NCI-H2107 treated with DMSO at 0.1 percent for 48 hours (cell line): ENCODE measurements around the gene METTL2B.
"Not testable (repeated sequence)": the region's sequence is repeated elsewhere in the genome, so short reads cannot be mapped to it uniquely, and the experiment has no call there.

Experiments
- DNase-seq: peaks from one replicate; lab custom pipeline; 2025; ENCODE audit not compliant: unreplicated experiment; lab: John Stamatoyannopoulos, UW

METTL2B gene

GRCh38 chr7:128454808-128455542, 21.6 kb upstream of the METTL2B start:
- DNase-seq: no peak

GRCh38 chr7:128455543-128456254, 20.8 kb upstream of the METTL2B start, which contains the start of gene HILPDA:
Gene HILPDA (plus strand): TSS chr7:128455878. CDS start chr7:128457269, 1,391 bp downstream.
- DNase-seq: peak; percentile 87

GRCh38 chr7:128456255-128456725, 20.3 kb upstream of the METTL2B start:
- peak; percentile 25 for DNase-seq

DNA sequence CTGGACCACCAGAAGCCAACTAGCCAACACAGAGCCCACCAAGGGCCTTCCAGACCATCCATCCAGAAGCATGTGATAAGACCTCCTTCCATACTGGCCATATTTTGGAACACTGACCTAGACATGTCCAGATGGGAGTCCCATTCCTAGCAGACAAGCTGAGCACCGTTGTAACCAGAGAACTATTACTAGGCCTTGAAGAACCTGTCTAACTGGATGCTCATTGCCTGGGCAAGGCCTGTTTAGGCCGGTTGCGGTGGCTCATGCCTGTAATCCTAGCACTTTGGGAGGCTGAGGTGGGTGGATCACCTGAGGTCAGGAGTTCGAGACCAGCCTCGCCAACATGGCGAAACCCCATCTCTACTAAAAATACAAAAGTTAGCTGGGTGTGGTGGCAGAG, 19.2 kb upstream of the METTL2B start:
- not testable (repeated sequence) for DNase-seq

GRCh38 chr7:128458956-128459355, 17.6 kb upstream of the METTL2B start:
- no peak for DNase-seq

DNA sequence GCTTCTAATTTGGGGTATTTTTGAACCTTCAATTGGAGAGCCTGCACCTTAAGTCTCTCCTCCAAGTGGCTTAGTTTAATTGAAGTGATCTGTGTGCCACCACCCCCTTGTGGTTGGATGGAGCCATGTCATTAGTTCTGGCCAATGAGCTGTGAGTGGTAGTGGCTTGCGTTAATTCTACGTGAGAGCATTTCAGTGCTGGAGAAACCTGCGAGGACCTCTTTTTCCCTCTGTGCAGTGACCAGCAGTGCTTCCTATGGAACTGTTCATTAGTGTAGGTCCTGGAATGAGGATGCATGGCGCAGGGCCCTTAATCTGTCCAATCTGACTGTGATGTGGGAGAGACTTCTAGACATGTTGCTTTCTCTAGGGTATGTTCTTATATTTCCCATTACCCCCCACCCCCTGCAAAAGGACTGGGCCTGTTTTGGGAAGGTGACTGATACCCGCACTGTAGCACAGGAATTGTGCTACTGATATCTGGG, 17.1 kb upstream of the METTL2B start:
- peak; percentile 56 for DNase-seq

DNA sequence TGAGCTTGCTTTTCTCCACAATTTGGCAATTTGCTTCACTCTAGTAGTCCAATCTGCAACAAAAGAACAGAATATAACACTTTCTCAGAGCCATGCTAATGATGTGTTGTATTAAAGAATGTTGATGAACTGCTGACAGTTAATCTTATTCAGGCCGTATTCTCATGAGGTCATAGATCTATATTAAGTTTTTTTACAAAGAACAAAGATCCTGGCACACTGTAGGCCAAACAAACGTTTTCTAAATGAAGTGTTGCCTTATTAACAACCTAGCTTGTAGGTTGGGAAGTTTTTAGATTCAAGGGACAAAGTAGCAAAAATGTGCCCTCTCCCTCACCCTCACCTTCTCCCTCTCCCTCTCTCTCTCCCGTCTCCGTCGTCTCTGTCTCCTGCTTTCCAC, 14.1 kb upstream of the METTL2B start:
- DNase-seq: no peak

DNA sequence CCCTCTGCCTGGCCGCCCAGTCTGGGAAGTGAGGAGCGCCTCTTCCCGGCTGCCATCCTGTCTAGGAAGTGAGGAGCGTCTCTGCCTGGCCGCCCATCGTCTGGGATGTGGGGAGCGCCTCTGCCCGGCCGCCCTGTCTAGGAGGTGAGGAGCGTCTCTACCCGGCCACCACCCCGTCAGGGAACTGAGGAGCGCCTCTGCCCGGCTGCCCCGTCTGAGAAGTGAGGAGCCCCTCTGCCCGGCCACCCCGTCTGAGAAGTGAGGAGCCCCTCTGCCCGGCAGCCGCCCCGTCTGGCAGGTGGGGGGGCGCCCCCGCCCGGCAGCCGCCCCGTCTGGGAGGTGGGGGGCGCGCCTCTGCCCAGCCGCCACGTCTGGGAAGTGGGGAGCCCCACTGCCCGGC, 13.2 kb upstream of the METTL2B start:
- not testable (repeated sequence) for DNase-seq

- not testable (repeated sequence) for DNase-seq
Measured at GRCh38 chr7:128463933-128464332, 12.6 kb upstream of the METTL2B start.

DNA sequence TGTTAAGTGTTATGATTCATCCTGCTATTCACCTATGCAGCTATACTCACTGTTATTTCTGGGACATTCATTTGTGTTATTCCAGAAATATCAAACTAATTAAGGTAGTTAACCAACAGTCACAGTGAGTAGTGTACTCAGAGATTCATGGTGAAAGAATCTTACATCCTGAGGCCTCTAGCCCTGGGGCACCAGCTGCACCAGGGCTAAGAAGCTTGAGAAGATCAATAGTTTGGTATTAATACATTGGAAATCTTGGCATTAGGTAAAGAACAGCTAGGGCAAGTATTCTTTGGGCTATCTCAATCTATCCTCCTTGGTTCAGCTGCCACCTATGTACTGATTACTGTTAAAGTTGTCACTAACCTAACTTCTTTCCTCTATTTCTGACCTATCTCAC, 9.7 kb upstream of the METTL2B start:
- not testable (repeated sequence) for DNase-seq

GRCh38 chr7:128477336-128477690, 765 bp downstream of the METTL2B start:
- not testable (repeated sequence) for DNase-seq

GRCh38 chr7:128479082-128479481, 2.5 kb downstream of the METTL2B start:
- not testable (repeated sequence) for DNase-seq

DNA sequence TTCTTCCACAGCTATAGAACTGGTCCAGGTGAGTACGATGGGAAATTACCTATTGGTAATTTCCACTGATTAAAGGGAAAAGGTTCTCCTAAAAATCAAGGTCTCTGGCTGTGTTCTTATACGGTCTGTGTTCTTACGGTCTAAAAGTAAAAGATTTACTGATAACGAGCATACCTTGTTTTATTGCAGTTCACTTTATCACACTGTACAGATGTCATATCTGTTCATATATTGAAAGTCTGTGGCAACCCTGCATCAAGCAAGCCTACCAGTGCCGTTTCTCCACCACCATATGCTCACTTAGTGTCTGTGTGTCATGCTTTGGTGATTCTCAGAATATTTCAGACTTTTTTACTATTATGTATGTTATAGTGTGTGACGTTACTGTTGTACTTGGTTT, 11.6 kb downstream of the METTL2B start:
- not testable (repeated sequence) for DNase-seq

- no peak for DNase-seq
Measured at GRCh38 chr7:128497405-128497804, 20.9 kb downstream of the METTL2B start.

GRCh38 chr7:128505416-128505815, 28.9 kb downstream of the METTL2B start:
- DNase-seq: not testable (repeated sequence)

- not testable (repeated sequence) for DNase-seq
Measured at GRCh38 chr7:128506819-128507218, 30.3 kb downstream of the METTL2B start.

- DNase-seq: not testable (repeated sequence)
Measured at GRCh38 chr7:128507321-128507993, 30.9 kb downstream of the METTL2B start.

- DNase-seq: not testable (repeated sequence)
Measured at GRCh38 chr7:128511692-128512091, 35.1 kb downstream of the METTL2B start.

- DNase-seq: not testable (repeated sequence)
Measured at GRCh38 chr7:128515232-128515631, 38.7 kb downstream of the METTL2B start.

DNA sequence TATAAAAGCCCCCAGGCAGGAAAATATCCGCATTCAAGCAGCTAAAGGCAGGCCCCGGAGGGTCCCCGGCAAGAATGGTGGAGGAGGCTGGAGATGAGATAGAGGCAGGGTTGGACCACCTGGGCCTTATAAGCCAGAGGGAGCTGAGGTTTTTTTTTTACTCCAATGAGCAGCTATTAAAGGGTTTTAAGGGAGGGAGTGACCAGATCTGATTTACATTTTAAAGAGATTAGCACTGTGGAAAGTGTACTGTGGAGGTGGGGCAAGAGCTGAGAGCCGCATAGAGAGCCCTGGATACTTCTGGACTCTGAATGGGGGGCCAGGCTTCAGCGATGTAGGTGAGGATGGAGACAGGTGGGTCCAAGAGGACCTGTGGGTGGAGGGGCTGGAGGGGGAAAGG, 40.5 kb downstream of the METTL2B start:
- not testable (repeated sequence) for DNase-seq

- DNase-seq: not testable (repeated sequence)
Measured at GRCh38 chr7:128523226-128523931, 46.8 kb downstream of the METTL2B start.
